Suprapubic skin (tissue), 4 donors: ENCODE measurements around the gene PREP.
"Not testable (repeated sequence)": the region's sequence is repeated elsewhere in the genome, so short reads cannot be mapped to it uniquely, and the experiment has no call there.

Experiments
- EP300 ChIP-seq: sonication (generic); formaldehyde crosslinking; IDR thresholded peaks from one replicate; pipeline ENCODE4 v1.6.1; 2017; ENCODE audit warnings: antibody characterized with exemption
- POLR2A ChIP-seq, 2 donors: fragments of 450-650 bp; IDR thresholded peaks; one replicate each; pipeline ENCODE4 v1.6.1; 2017; ENCODE audit warnings: antibody characterized with exemption in 2 of 2, mild to moderate bottlenecking in 2 of 2, moderate library complexity in 2 of 2
- POLR2AphosphoS5 ChIP-seq, 3 donors: sonication (generic); formaldehyde crosslinking; IDR thresholded peaks; one replicate each; pipeline ENCODE4 v1.6.1; 2017; ENCODE audit warnings: antibody characterized with exemption in 3 of 3
- TF ChIP-seq, protein P1 (sequence below), 2 donors: fragments of 200-600 bp in 1 of 2; fragments of 450-650 bp in 1 of 2; sonication (generic) in 1 of 2; IDR thresholded peaks; one replicate each; pipeline ENCODE4 v1.5.1; 2016 to 2019; ENCODE audit warnings: antibody characterized with exemption in 2 of 2, mild to moderate bottlenecking in 1 of 2, moderate library complexity in 1 of 2

DNA sequence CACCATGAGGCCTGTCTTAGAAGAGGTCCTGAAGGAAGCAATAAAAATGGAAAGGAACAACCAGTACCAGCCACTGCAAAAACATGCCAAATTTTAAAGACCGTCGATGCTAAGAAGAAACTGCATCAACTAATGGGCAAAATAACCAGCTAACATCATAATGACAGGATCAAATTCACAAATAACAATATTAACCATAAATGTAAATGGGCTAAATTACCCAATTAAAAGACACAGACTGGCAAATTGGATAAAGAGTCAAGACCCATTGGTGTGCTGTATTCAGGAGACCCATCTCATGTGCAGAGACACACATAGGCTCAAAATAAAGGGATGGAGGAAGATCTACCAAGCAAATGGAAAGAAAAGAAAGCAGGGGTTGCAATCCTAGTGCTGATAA, 14.1 kb upstream of the PREP start:
- TF ChIP-seq, protein P1, sequence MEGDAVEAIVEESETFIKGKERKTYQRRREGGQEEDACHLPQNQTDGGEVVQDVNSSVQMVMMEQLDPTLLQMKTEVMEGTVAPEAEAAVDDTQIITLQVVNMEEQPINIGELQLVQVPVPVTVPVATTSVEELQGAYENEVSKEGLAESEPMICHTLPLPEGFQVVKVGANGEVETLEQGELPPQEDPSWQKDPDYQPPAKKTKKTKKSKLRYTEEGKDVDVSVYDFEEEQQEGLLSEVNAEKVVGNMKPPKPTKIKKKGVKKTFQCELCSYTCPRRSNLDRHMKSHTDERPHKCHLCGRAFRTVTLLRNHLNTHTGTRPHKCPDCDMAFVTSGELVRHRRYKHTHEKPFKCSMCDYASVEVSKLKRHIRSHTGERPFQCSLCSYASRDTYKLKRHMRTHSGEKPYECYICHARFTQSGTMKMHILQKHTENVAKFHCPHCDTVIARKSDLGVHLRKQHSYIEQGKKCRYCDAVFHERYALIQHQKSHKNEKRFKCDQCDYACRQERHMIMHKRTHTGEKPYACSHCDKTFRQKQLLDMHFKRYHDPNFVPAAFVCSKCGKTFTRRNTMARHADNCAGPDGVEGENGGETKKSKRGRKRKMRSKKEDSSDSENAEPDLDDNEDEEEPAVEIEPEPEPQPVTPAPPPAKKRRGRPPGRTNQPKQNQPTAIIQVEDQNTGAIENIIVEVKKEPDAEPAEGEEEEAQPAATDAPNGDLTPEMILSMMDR (IDR thresholded peaks at IDR 0.05): not testable (repeated sequence)
- not testable (repeated sequence) for TF ChIP-seq POLR2AphosphoS5 (IDR thresholded peaks at IDR 0.05); POLR2A (IDR thresholded peaks at IDR 0.05); EP300
